Measurements from ENCODE around the gene PACS1.
"Not testable (repeated sequence)": the region's sequence is repeated elsewhere in the genome, so short reads cannot be mapped to it uniquely, and the experiment has no call there.

The PACS1 gene

DNA sequence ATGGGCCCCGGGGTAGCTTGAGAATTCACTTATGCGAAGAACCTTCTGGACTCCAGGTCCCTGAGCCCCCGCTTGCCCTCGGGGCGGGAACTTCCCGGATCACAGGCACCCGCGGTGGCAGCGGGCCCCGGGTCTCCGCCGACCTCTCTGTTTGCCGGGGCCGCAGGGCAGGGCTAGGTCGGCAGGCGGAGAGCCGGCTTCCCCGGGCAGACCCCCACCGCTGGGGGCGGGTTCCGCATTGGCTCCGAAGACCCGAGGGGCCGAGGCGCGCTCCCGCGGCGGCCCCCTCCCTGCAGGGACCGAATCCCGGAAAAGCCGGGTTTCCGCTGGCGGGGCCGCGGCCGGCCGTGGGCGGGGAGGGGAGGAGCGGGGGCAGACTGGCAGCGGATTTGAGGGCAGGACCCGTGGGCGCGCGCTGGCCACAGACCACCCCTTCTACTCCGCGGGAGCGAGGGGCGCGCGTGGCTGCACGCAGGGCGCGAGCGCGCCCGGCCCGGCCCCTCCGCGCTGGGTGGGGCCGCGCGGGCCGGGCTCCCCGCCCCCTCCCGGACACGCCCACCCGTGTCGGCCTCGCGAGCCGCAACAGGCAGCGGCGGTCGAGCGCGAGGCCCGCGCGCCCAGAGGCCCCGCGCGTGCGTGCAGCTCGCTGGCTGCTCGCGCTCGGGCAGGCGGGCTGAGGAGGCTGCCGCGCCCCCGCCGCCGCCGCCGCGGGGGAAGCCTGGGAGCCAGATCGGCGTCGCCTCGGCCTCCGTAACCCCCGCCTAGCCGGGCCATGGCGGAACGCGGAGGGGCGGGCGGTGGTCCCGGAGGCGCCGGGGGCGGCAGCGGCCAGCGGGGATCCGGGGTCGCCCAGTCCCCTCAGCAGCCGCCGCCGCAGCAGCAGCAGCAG lies at the start of gene PACS1:
PACS1 (plus strand) TSS at position 558 of the 889 bp plus-strand sequence; CDS start at position 773, 215 bp downstream.
- DNase-seq: peak; percentile 30

DNA sequence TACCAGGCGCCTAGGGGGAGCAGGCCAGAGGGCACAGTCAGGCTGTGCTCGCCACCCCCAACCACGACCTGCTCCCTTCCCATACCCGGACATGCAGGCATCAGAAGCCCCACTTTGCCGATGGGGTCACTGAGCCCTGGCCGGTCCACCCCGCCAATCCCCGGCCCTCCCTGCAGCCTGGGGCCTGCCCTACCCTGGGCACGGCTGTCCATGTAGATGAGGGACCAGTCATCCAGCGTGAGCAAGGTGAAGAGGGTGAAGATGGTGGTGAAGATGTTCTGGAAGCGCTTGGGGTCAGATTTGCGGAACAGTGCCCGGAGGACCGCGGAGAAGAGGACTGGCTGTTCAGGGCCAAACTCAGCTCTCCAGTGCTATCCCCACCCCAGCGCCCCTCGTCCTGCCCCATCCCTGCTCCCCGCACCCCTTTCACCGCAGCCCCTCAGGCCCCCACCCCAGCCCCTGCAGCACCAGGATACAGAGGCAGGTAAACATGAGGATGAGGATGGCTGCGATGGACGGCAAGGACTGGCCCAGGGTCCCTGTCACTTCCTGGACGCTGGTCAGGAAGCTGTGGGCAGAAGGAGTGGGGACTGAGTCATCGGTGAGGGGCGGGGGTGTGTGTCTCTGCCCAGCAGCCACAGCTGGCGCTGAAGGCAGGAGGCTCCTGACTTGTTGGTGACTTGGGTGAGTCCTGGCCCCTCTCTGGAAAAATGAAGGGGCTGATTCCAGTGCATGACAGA lies 49.3 kb upstream of the PACS1 start:
- no peak for DNase-seq

DNA sequence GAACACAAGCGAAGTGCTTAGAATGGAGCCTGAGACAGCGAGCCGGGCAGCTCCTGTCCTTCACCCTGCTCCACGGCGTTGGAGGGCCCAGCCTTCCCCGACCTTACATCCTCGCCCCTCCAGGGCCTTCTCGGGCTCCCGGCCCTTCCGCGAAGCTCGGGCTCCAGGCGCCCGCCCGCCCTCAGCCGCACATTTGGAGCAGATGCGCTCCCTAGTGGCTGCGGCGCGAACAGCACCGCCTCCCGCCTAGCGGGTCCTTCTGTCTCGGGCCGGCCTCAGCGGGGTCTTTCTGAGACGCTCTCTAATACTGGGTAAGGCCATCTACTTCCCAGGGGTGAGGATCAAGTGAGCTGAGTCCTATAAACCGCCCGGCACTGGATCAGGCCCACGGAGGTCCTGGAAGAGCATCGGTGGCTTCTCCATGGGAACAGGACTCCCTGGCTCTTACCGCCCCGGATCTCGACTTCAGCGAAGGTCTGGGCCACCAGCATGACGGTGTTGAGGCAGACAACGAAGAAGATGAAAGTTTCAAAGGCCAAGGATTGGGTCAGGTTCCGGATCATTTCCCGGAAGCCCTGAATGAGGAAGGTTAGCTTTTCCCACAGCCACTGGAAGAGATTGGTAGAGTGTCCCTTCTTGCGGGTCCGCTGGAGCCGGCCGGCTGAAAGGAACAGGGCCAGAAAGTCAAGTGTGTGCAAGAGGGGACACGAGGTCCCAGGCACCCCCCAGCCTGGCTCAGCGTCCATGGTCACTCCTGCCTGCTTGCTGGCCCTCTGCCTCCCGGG lies 47.5 kb upstream of the PACS1 start:
- peak; percentile 19 for DNase-seq

DNA sequence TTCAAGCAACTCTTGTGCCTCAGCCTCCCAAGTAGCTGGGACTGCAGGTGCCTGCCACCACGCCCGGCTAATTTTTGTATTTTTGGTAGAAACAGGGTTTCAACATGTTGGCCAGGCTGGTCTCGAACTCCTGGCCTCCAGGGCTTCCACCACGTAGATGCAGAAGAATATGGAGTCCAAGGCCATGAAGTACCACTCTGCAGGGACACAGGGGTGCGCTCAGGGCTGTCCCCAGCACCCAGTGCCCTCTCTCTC lies 47.0 kb upstream of the PACS1 start:
- DNase-seq: not testable (repeated sequence)

DNA sequence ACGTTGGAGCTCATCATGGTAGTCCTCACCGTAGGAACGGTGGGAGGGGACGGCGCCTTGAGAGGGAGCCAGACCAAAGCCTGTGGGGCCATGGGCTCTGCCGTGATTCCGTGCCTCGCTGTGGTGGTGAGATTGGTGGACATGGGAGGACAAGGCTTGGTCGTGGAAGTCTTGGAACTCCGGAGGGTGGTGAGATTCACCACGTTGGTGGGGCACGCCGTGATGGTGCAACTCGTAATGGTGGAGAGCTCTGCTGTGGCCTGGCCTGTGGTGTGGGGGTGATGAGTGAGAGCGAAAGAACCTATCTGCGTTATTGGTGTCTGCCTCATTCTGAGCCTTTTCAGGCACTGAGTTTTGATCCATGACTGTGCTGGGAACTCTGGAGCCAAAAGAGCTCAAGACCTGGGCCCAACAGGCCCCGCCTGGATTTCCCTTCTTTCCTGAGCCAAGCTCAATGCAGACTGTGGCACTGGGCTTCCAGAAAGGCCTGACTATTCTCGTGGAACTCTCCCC lies 44.0 kb upstream of the PACS1 start, which contains the start of gene CATSPER1:
CATSPER1 (minus strand) TSS at position 463 of the 513 bp plus-strand sequence; CDS start at position 363, 100 bp downstream.
- no peak for DNase-seq

DNA sequence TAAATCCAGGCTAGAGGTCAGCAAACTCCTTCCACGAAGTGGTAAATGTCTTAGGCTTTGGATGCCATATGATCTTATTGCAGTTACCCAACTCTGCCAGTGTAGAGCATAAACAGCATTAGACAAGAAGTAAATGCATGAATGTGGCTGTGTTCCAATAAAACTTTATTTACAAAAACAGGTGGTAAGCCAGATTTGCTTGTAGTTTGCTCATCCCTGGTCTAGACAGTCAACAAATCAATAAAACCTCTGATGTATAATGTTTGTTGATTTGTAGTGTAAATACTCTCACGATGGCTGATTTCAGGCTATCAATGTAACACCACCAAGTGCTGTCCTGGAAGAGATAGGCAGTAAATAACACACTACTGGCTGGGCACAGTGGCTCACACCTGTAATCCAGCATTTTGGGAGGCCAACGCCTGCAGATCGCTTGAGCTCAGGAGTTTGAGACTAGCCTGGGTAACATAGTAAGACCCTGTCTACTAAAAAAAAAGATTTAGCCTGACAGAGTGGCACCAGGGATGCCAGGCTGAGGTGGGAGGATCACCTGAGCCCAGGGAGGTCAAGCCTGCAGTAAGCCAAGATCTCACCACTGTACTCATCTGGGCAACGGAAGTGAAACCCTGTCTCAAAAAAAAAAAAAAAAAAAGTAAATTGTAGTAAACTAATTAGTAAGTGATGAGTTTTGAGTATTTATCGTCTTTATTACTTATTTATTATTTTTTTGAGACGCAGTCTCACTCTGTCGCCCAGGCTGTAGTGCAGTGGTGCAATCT lies 36.9 kb upstream of the PACS1 start:
- DNase-seq: no peak

DNA sequence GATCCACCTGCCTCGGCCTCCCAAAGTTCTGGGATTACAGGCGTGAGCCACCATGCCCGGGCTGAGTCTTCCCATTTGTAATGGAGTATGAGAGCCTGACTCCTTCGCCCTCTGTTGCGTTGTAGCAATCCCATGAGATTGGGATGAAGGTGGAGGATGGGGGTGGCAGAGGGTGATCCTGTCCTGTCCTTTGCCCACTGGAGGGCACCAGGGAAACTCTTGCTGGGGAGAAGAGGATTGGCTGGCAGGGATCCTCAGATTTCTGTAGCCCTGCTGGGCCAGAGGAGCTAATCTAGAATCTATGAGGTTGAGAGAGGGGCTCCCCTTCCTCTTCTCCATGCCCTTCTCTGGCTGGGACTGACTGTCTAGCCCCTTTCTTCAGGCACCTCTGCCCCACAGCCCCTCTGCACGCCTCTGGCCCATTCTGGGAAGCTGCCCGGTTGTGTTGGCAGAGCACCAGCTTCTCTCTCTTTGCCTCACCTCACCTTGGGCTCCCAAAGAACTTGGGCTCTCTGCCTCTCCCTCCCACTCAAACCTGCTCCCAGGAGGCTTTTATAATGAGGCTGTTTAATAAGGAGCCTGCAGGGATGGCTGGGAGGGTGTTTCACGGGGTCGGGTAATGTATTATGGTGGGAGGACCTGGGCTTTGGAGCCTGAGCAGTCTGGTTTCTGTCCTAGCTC lies 34.3 kb upstream of the PACS1 start:
- no peak for DNase-seq

DNA sequence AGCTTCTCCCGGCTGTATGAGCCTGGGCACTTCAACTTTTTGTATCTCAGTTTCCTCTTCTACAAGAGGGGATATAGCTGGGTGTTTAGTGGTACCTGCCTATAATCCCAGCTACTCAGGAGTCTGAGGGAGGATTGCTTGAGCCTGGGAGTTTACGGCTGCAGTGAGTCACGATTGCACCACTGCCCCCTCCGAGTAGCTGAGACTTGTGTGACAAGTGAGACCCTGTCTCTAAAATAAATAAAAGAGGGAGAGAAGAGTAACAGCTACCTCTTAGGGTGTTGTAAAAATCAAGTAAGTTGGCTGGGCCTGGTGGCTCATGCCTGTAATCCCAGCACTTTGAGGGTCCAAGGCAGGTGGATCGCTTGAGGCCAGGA lies 33.8 kb upstream of the PACS1 start:
- DNase-seq: no peak

DNA sequence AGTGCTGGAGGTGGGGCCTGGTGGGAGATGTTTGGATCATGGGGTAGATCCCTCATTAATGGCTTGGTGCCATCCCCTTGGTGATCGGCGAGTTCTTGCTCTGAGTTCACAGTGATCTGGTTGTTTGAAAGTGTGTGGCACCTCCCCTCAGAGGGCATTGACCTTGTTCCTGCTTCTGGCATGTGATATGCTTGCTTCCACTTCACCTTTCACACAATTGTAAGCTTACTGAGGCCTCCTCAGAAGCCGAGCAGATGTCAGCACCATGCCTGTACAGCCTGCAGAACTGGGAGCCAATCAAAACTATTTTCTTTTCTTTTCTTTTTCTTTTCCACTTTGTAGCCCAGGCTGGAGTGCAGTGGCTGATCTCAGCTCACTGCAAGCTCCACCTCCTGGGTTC lies 32.7 kb upstream of the PACS1 start:
- no peak for DNase-seq

DNA sequence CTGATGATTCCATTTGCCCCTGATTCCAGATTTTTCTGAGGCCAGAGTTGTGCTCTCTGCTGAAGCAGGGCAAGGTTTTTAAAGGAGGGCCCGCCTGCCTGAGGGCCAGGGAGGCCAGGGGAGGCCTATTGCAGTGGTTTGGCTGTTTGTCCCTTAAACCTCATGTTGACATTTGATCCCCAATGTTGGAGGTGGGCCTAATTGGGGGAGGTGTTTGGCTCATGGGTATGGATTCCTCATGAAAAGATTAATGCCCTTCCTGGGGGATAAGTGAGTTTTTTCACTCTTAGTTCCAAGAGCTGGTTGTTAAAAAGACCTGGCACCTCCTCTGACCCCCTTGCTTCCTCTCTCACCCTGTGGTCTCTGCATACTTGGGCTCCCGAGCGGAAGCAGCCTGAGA lies 30.3 kb upstream of the PACS1 start:
- DNase-seq: no peak

DNA sequence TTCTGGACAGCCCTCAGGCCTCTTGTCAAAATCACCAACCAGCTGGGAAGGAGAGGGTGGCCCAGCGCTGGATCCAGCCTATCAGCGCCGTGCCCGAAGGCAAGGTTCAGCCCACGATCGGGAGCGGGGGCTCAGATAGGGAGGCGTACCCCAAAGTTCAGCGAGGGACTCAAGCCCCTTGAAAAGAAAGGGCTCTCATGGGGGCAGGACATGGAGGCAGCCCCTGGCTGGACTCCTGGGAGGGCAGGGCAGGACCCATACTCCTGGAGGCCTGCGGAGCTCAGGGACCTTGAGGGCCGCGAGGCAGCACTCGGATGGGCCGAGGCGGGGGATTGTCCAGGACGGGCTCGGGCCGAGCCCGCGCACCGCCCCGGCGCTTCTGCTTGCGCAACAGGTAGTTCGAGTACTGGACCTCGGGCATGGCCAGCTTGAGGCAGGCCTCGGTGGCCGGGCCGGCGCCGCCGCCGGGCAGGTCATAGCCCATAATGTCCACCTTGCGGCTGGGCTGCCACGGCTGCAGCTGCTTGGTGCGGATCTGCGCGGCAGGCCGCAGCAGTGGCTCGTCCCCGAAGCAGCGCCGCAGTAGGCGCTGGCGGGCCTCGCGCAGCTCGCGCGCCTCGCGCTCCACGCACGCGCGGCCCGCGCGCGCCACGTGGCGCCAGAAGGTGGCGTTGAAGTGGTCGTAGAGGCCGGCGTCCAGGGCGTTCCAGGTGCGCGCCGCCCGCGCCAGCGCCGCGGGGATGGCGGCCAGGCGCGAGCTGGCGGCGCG lies 27.7 kb upstream of the PACS1 start:
- DNase-seq: no peak

DNA sequence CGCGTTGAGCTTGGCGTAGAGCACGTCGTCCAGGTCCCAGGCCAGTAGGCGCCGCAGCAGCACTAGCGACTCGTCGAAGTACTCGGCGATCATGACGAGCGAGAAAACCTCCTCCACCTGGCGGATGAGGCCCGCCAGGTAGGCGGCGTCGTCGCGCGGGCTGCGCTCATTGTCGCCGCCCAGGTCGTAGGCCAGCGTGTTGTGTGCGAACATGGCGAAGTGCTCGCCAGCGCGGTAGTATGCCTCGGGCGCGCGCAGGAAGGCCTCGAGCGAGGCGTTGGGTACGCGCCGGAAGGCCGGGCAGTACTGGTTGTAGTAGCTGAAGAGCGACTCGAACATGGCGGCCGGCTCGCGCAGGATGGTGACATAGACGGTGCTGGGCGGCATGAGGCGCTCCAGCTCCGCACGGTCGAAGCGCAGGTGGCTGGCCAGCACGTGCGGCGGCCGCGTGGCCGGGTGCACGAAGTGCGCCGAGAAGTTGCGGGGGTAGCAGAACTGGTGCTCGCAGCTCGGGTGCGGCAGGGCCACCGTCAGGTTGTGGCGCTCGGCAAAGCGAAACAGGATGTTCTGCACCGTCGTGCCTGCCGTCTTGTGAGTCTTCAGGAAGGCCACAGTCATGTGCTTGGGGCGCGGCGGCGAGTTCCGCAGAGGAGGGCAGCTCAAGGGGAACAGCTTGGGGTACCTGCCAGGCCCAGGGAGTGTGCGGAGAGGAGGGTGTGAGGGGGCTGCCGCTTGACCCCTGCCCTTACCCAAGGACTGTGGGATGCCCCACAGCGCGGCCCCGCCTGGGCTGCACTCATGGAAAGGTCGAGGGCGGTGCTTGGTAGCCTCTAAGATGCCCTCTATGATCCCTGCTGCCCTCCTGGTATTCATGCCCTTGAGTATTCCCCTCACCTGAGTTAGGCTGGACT lies 26.8 kb upstream of the PACS1 start:
- DNase-seq: no peak

DNA sequence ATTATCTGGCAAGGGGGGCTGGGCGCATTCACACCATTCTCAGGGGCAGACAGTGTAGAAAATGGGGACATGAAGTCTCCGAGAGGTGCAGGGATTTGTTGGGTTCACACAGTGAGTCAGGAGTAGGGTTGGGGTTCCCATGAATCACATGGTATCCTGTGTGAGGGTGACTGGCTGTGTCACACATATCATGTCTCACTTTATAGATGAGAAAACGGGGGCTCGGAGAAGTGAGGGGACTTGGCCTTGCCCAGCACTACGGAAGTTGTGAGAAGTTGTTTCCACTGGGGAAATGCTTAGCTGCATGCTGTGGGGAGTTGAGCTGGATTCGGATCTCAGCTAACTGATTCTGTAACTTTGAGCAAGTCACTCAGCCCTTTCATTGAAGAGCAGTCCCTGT lies 25.3 kb upstream of the PACS1 start:
- no peak for DNase-seq

DNA sequence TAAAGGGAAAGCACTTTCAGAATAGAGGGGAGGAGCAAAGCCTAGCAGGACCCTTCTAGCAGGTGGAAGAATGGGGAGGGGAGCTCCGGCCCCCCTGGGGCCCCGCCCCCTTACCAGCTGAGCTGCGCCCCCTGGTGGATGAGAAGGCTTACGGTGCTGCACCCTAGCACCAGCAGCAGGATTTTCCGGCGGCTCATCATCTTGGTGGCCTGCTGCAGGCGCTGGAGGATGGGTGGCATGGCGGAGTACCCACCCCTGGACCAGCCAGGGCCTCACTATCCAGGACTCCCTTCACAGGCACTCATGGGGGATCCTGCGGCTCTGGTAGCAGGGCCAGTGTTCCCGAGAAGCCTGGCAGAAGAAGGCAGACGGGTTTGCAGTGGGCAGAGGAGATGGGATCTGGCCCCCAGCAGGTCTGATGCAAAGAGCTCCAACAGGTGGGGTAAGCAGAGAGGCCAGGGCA lies 24.9 kb upstream of the PACS1 start:
- DNase-seq: no peak

DNA sequence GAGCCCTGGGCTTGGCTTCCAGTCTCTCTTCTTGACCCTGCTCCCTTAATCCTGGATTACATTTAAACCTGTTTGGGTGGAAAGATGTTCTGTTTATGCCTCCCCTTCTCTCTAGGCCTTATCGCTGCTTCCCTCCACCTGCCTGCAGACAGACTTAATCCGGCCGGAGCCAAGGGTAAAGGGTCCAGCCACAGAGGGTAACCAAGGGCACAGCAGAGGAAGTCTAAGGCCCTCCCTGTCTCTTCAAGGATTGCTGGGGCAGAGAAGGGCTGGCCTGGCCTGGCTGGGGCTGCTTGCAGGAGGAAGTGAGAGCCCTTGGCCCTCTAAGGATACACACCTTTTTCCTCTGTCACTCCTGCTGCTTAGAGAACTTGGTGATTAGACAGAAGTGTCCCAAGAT lies 23.2 kb upstream of the PACS1 start:
- DNase-seq: no peak

DNA sequence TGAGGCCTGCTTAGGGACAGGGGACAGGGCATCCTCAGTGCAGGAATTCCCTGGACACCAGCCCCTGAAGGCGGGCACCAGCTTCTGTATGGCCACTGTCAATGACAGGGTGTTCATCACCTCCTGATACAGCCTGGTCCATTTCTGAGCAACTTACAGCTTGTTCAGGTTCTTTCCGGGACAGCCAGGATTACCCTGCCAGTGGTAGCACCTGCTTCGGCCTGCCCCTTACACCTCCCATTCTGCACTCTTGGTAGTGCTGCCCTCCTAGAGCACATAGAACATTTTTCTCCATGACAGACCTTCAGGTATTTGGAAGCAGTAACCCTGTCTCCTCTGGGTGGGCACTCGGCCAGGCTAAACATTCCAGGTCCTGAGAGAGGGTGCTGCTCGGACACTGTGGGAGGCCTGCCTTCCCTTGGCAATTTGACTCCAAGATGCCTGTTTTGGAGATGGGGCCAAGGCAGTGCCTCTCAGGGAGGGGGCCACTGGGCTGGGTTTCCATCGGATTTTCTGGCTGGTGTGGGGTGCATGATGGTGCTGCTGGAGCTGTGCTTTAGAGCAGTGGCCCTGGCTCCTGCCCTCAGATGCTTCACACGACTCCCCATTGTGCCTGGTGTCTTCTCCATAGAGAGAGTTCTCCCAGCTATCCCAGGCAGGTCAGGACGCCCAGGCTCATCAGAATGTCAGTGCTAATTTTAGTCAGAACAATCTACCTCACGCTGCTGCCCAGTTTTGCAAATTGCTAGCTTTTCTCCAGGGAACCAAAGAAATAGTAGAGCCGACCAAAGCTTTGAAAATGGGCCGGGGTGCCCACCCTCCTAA lies 22.3 kb upstream of the PACS1 start:
- no peak for DNase-seq

DNA sequence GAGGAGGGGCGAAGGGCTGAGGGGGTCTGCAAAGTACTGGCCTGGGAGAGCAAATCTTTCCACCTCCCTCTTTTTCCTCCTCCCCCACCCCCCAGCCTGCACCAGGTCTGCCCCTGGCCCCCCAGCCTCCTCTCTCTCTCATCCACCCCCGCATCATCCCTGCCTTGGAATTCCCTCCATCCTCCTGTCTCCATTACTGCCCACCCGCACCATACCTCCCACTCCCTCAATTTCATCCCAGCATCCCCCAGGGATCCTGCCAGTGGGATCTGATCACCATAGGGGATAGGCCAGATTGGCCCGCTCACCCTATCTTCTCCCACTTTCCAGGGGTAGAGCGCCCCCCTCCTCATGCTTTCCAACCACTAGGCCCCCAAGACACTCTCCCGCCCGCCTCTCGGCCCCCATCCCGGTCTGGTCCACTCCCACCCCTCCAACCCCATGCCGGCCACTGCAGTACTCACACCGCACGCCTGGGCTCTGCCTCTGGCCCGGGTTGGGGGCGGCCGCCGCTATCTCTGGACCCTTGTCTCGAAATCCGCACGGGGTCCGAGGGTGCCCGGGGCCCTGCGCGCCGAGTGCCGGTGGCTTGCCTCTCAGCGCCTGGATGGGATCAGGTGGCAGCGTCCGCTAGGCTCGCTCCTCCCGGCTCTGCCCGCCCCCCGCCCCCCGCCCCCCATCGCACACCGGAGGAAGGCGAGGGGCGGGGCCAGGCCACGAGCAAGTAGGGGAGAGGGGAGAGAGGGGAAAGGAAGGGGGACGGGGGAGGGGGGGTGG lies 21.3 kb upstream of the PACS1 start, which contains the start of gene GAL3ST3:
GAL3ST3 (minus strand) TSS at position 615 of the 777 bp plus-strand sequence. CDS start 3,746 bp downstream, outside the sequence.
- no peak for DNase-seq

Measured in GOT3 (cell line).